Esophagus muscularis mucosa (tissue), 4 donors: ENCODE results near the gene PPDPF. TPM values are rescaled to one million over a fixed set of nuclear protein-coding genes. Genes with fewer than 3 reads are reported as not detected.

Source experiments
- DNase-seq: peaks from one replicate; pipeline ENCODE4 v3.0.0-alpha.2; 2017; ENCODE audit errors: extremely low spot score
- H3K27ac ChIP-seq, 4 donors: fragments of 200-600 bp; sonication (generic); replicated peaks in 1 of 4; 1 replicate in 3 of 4; 2 replicates in 1 of 4; pipeline ENCODE4 v1.5.1; 2016 to 2019; ENCODE audit warnings: mild to moderate bottlenecking in 1 of 4
- H3K27me3 ChIP-seq, 4 donors: fragments of 200-600 bp; sonication (generic); one replicate each; pipeline versions ENCODE4 v1.5.1 to v1.6.0; 2016 to 2019
- H3K36me3 ChIP-seq, 4 donors: fragments of 200-600 bp; sonication (generic); one replicate each; pipeline ENCODE4 v1.5.1; 2016 to 2019
- H3K4me1 ChIP-seq, 4 donors: fragments of 200-600 bp; sonication (generic); one replicate each; pipeline ENCODE4 v1.5.1; 2016 to 2019
- H3K4me3 ChIP-seq, 4 donors: fragments of 200-600 bp; sonication (generic); 1 replicate in 2 of 4; 2 replicates in 2 of 4; pipeline ENCODE4 v1.5.1; 2016 to 2019; ENCODE audit warnings: mild to moderate bottlenecking in 4 of 4, moderate library complexity in 1 of 4
- H3K9me3 ChIP-seq, 4 donors: fragments of 200-600 bp; sonication (generic); 1 replicate in 3 of 4; 2 replicates in 1 of 4; pipeline ENCODE4 v1.5.1; 2016 to 2019
- CTCF ChIP-seq, 3 experiments: fragments of 200-600 bp in 2 of 3; fragments of 450-650 bp in 1 of 3; sonication (generic) in 2 of 3; IDR thresholded peaks; one replicate each; pipeline ENCODE4 v1.5.1; 2017 to 2019; ENCODE audit warnings: antibody characterized with exemption in 3 of 3, mild to moderate bottlenecking in 2 of 3, moderate library complexity in 1 of 3
- EP300 ChIP-seq: sonication (generic); formaldehyde crosslinking; IDR thresholded peaks from one replicate; pipeline ENCODE4 v1.6.1; 2017; ENCODE audit warnings: antibody characterized with exemption
- POLR2A ChIP-seq: fragments of 450-650 bp; IDR thresholded peaks from one replicate; pipeline ENCODE4 v1.6.1; 2017; ENCODE audit warnings: antibody characterized with exemption, moderate library complexity, mild to moderate bottlenecking, low read depth
- POLR2AphosphoS5 ChIP-seq, 2 donors: sonication (generic); formaldehyde crosslinking; IDR thresholded peaks; one replicate each; pipeline ENCODE4 v1.6.1; 2017; ENCODE audit warnings: antibody characterized with exemption in 2 of 2
- WGBS: methylation state at CpG from one replicate; pipeline ENCODE4 v1.1.5; 2018; 5-methylcytosine and 5-hydroxymethylcytosine counted together
- intact Hi-C: fragments of 100-400 bp; cut with DNase I; formaldehyde crosslinking; loops from one replicate; pipeline ENCODE4 v1.15.1; 2023
- total RNA-seq, 4 donors: library from RNA; depleted of rRNA; stranded (reverse); fragments of >200 nt; gene quantifications; one replicate each; pipeline versions ENCODE4 v1.1.0 to v1.2.1, GENCODE V29; 2016

PPDPF gene
- total RNA-seq, 4 donors from 2014 or later: 150 to 291 (median 270) TPM

DNA sequence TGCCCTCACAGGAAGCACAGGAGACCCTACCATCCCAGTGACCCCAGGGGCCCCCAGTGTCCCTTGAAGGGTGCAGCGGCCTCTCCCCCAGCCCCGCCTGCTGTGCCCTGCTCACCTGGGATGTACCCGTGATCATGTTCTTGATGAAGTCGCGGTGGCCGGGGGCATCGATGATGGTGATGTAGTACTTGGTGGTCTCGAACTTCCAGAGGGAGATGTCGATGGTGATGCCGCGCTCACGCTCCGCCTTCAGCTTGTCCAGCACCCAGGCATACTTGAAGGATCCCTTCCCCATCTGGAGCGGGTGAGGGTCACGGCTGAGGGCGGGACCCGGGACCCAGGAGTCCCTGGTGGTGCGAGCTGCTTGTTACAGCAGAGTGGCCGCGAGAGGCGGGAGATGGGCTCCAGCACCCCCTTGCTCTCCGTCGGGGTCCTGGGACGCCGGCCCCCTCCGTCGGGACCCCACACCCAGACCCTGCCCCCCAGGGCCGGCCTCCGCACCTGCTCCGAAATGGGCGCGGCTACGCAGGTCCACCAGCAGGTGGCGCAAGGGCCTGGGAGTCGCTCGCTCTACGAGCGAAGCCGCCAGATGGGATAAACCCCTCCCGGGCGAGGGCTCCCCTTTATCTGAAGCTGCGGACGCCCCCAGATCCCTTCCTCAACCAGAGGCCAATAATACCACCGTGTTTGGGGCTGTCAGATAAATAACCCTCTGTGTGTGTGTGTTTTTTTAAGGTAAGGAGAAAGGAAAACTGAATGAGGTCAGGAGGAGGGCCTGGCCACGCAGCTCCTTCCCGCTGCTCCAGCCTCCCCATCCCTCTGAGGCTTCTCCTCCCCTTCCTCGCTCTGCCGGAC, 24.6 kb upstream of the PPDPF start:
- Histone ChIP-seq H3K4me1 (peaks cover 21 to 44% (median 38%) of the 10 kb centered on the region in 4 donors), H3K4me3 (peak overlapping the region; percentile 39 to 56 (median 44)), H3K36me3 (peaks cover 0 to 47% (median 0%) of the 10 kb centered on the region in 4 donors), H3K9me3 (no peaks in the 10 kb centered on the region), H3K27ac (no peak overlapping the region), H3K27me3 (peaks cover 4 to 81% (median 33%) of the 10 kb centered on the region in 4 donors)
- no peak for DNase-seq
- WGBS: 33% methylated on average over 14 of the region's 48 CpGs
- TF ChIP-seq CTCF (IDR thresholded peaks at IDR 0.05) (peak in 2 of 3 experiments; percentile 76 to 92), POLR2AphosphoS5 (IDR thresholded peaks at IDR 0.05) (no peak)
- intact Hi-C loops: loop anchor here (2.0 kb wide), 1 partner anchor 23 kb away; no protein-coding TSS in a partner anchor

DNA sequence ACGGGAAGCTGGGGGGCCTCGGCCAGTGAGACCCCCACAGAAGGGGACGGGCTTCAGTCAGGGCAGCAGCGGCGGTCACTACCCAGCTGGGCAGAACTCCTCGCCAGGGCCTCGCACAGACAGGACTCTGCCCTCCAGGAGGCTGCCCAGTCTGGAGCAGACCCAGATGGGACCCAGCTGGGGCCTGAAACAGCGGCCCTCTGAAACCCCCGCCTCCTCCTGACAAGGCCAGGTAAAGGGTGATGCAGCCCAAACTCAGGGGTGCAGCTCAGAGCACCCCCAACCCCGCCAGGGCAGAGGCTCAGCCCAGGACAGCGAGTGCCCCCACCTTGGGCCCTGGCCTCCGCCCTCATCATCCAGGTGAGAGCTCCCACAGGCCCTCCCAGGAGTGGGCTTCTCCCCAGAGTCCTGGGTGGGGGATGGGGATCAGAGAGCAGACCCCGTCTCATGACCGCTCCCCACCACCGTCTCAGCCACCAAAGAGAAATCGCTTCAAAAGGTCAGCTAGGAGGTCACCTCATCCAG, 23.9 kb upstream of the PPDPF start:
- H3K4me1 ChIP-seq: peaks cover 24 to 47% (median 40%) of the 10 kb centered on the region in 4 donors
- H3K36me3 ChIP-seq: peaks cover 0 to 40% (median 0%) of the 10 kb centered on the region in 4 donors
- TF ChIP-seq EP300: no peak
- no peak for TF ChIP-seq POLR2A
- TF ChIP-seq POLR2AphosphoS5 (IDR thresholded peaks at IDR 0.05): no peak
- no peak for TF ChIP-seq CTCF (IDR thresholded peaks at IDR 0.05)
- peaks cover 4 to 80% (median 31%) of the 10 kb centered on the region in 4 donors for H3K27me3 ChIP-seq
- peak overlapping the region; percentile 39 to 56 (median 44) for H3K4me3 ChIP-seq
- no peaks in the 10 kb centered on the region for H3K9me3 ChIP-seq
- intact Hi-C loops: loop anchor here (2.0 kb wide), 1 partner anchor 22 kb away; no protein-coding TSS in a partner anchor
- no peak for DNase-seq
- H3K27ac ChIP-seq: no peak overlapping the region
- 33% methylated on average over 3 of the region's 16 CpGs for WGBS

DNA sequence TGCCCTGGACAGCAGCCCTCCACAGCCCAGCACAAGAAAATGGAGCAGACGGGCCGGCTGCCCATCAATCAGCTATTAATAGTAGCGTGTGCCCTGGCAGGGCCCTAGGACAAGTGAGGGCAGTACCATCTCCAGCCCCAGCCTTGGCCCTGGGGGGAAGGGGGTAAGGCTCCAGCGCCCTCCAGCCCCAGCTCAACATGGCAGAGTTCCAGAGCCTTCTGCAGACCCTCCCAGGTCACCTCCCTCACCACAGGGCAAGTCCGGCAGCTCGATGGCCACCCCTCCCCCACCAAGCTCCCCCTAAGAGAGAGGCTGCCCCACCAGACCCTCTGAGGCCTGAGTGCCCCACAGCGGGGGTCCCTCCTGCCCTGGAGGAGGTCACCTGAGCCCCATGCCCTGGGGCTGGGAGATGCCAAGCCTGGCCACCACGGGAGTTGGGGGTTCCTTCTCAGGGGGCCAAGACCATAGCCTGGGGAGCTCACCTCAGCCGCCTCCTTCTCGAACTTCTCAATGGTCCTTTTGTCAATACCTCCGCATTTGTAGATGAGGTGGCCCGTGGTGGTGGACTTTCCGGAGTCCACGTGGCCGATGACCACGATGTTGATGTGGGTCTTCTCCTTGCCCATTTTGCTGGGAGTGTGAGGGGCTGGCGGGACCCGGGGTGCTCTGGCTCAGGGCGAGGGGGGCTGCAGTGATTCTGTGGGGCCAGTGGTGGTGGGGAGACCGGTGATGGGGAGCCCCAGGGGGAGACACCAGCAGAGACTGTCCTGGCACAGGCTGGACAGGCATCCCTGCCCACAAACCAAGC, 23.2 kb upstream of the PPDPF start:
- H3K9me3 ChIP-seq: no peaks in the 10 kb centered on the region
- peaks cover 4 to 87% (median 31%) of the 10 kb centered on the region in 4 donors for H3K27me3 ChIP-seq
- no peak overlapping the region for H3K27ac ChIP-seq
- intact Hi-C loops: loop anchor here (2.0 kb wide), 1 partner anchor 21 kb away; no protein-coding TSS in a partner anchor
- no peak overlapping the region for H3K4me3 ChIP-seq
- TF ChIP-seq POLR2AphosphoS5 (IDR thresholded peaks at IDR 0.05): no peak
- no peak for TF ChIP-seq EP300
- no peak for TF ChIP-seq CTCF (IDR thresholded peaks at IDR 0.05)
- TF ChIP-seq POLR2A: no peak
- peaks cover 29 to 54% (median 43%) of the 10 kb centered on the region in 4 donors for H3K4me1 ChIP-seq
- H3K36me3 ChIP-seq: peaks cover 0 to 34% (median 0%) of the 10 kb centered on the region in 4 donors
- DNase-seq: no peak
- WGBS: 92% methylated on average over 10 of the region's 20 CpGs

GRCh38 chr20:63497946-63498935, 22.3 kb upstream of the PPDPF start:
- H3K27me3 ChIP-seq: peaks cover 4 to 95% (median 35%) of the 10 kb centered on the region in 4 donors

More at GRCh38 chr20:63497946-63498935, 22.3 kb upstream of the PPDPF start:
- peak overlapping the region; percentile 51 to 64 (median 52) for H3K4me3 ChIP-seq
- intact Hi-C loops: loop anchor here (2.0 kb wide), 1 partner anchor 21 kb away; no protein-coding TSS in a partner anchor
- WGBS: 21% methylated on average over 13 of the region's 60 CpGs
- no peaks in the 10 kb centered on the region for H3K9me3 ChIP-seq
- no peak for TF ChIP-seq CTCF (IDR thresholded peaks at IDR 0.05)
- no peak for TF ChIP-seq EP300
- TF ChIP-seq POLR2AphosphoS5 (IDR thresholded peaks at IDR 0.05): no peak
- no peak for TF ChIP-seq POLR2A
- no peak overlapping the region for H3K27ac ChIP-seq
- peaks cover 0 to 27% (median 0%) of the 10 kb centered on the region in 4 donors for H3K36me3 ChIP-seq
- H3K4me1 ChIP-seq: peaks cover 30 to 54% (median 43%) of the 10 kb centered on the region in 4 donors
- DNase-seq: no peak
